A204.1 (cell line): ENCODE measurements around the gene TTLL5.

Source experiments
- FAIRE-seq: peaks from 2 replicates; lab custom pipeline; 2012; peaks lifted over from hg19 to GRCh38; lab: Jason Lieb, UNC

TTLL5 gene

GRCh38 chr14:75995372-75996041 is 334.5 kb downstream of the TTLL5 start:
- FAIRE-seq, result no peak

DNA sequence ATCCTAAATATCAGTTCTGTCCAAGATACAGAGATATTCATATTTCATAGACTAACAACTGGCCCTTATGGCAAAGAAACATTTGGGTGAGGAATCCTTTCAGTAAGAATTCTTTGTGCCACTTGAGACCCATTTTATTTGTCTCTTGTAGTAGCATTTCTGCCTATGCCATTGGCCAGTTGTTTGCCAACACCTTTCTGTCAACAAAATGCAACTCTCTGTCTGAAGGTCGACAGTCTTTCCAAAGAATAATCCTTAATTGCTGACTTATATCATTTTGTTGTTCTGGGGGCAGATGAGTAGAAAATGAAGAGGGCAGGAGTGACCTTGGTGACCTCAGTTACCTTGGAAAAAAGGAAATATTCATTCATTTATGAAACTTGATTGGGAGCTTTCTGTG is 335.4 kb downstream of the TTLL5 start:
- FAIRE-seq, result no peak

DNA sequence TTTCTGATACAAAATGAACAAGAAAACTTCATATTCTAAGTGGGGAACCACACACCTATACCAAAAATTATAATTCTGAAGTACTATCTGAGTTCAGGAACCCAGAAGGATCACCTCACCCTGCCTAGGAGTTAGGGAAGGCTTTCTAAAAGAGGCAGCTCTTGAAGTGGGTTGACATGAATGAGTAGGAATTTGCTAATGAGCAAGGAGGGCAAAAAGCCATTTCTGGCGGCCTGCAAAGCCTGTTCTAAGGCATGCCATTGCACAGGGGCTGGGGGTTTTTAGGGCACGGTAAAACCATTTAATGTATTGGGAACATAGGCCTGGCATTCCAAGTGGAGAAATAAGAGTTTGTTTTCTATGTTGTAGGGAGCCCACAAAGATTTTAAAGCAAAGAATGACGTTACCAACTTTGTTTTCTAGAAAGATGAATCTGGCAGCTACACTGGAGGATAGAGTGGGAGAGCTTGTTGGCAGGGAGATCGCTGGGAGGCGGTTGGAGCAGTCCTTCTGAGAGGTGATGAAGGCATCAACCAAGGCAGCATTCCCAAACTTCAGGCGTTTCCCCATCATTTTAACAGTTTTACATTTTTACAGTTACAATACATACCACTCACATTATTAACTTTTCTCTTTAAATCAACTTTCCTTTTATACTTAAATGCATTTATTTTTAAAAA is 338.6 kb downstream of the TTLL5 start:
- no peak for FAIRE-seq

GRCh38 chr14:76002383-76002782 is 341.3 kb downstream of the TTLL5 start:
- no peak for FAIRE-seq
